Activated B cell treated with CpG ODN at 0.5 μM for 24 hours (primary cell): ENCODE data around the gene OR5D16. TPM values are rescaled to one million over a fixed set of nuclear protein-coding genes. Genes with fewer than 3 reads are reported as not detected.

Source experiments
- ATAC-seq: fragments of 200-7000 bp; cut with Tn5 transposase; one replicate; pipeline ENCODE4 v1.10.0; 2021; ENCODE audit warnings: low read depth, mild to moderate bottlenecking, moderate library complexity
- CTCF ChIA-PET: fragments of 350-600 bp; sonication (Branson Sonifier 250); formaldehyde crosslinking; loops from one replicate; lab custom pipeline; 2021; ENCODE audit warnings: antibody characterized with exemption; lab: Charles Lee
- POLR2A ChIA-PET: fragments of 350-600 bp; sonication (Branson Sonifier 250); formaldehyde crosslinking; loops from one replicate; lab custom pipeline; 2021; ENCODE audit warnings: antibody characterized with exemption; lab: Charles Lee
- DNase-seq: peaks from one replicate; pipeline ENCODE4 v3.0.0; 2022
- H3K27ac Mint-ChIP-seq: one replicate; pipeline ENCODE4 v1.8.0; 2020; ENCODE audit warnings: mixed read lengths
- H3K27me3 Mint-ChIP-seq: one replicate; pipeline ENCODE4 v1.8.0; 2021; ENCODE audit warnings: mixed read lengths
- H3K36me3 Mint-ChIP-seq: one replicate; pipeline ENCODE4 v1.8.0; 2021; ENCODE audit warnings: low read depth, mixed read lengths
- H3K4me1 Mint-ChIP-seq: one replicate; pipeline ENCODE4 v1.8.0; 2021; ENCODE audit warnings: mixed read lengths
- H3K4me3 Mint-ChIP-seq: one replicate; pipeline ENCODE4 v1.8.0; 2020; ENCODE audit warnings: mild to moderate bottlenecking, mixed read lengths
- H3K9me3 Mint-ChIP-seq: one replicate; pipeline ENCODE4 v1.8.0; 2020; ENCODE audit warnings: mixed read lengths
- intact Hi-C: fragments of 100-400 bp; cut with micrococcal nuclease; formaldehyde crosslinking; loops from one replicate; pipeline ENCODE4 v1.15.1; 2024
- total RNA-seq: library from RNA; stranded (reverse); gene quantifications from 2 replicates; pipeline ENCODE4 v1.2.3, GENCODE V29; 2022
- TF ChIP-seq, protein P1 (sequence below): fragments of 200-600 bp; IDR thresholded peaks from one replicate; pipeline ENCODE4 v1.8.0; 2022; ENCODE audit warnings: antibody characterized with exemption, mild to moderate bottlenecking

The OR5D16 gene
- not detected in 2 replicates for total RNA-seq

DNA sequence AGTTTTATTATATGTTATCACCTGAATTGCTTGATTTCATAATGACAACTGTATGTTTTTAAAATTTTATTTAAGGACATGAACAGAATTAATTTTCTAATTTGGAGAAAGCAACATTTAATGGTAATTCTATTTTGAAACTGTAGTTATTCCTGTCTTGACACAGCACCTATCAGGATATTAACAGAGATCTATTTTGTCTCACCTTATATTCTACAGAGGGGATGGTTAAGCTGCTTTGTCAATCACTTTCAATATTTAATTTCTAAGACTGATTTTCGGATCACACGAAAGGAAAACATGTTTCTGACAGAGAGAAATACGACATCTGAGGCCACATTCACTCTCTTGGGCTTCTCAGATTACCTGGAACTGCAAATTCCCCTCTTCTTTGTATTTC, at the start of gene OR5D16:
OR5D16 (plus strand) TSS at position 301 of the 400 bp plus-strand sequence; CDS start at position 301, 0 bp downstream.
- no peak for ATAC-seq
- CTCF ChIA-PET, result no interaction called here
- H3K4me1 Mint-ChIP-seq, result no peaks in the 10 kb centered on the region
- POLR2A ChIA-PET, result no interaction called here
- H3K36me3 Mint-ChIP-seq, result no peaks in the 10 kb centered on the region
- H3K27ac Mint-ChIP-seq, result no peak within 1 kb of the TSS
- DNase-seq, result no peak
- no peak within 1 kb of the TSS for H3K4me3 Mint-ChIP-seq
- intact Hi-C loops, result no loop called here
- H3K9me3 Mint-ChIP-seq, result peaks cover 15% of the 10 kb centered on the region
- no peaks in the 10 kb centered on the region for H3K27me3 Mint-ChIP-seq
- TF ChIP-seq, protein P1, sequence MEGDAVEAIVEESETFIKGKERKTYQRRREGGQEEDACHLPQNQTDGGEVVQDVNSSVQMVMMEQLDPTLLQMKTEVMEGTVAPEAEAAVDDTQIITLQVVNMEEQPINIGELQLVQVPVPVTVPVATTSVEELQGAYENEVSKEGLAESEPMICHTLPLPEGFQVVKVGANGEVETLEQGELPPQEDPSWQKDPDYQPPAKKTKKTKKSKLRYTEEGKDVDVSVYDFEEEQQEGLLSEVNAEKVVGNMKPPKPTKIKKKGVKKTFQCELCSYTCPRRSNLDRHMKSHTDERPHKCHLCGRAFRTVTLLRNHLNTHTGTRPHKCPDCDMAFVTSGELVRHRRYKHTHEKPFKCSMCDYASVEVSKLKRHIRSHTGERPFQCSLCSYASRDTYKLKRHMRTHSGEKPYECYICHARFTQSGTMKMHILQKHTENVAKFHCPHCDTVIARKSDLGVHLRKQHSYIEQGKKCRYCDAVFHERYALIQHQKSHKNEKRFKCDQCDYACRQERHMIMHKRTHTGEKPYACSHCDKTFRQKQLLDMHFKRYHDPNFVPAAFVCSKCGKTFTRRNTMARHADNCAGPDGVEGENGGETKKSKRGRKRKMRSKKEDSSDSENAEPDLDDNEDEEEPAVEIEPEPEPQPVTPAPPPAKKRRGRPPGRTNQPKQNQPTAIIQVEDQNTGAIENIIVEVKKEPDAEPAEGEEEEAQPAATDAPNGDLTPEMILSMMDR, result no peak

GRCh38 chr11:55791606-55792005, 46.9 kb upstream of the OR5D16 start:
- Mint-ChIP-seq H3K9me3 (peaks cover 10% of the 10 kb centered on the region), H3K4me3 (no peak overlapping the region), H3K27ac (no peak overlapping the region), H3K4me1 (no peaks in the 10 kb centered on the region), H3K36me3 (no peaks in the 10 kb centered on the region), H3K27me3 (no peaks in the 10 kb centered on the region)
- DNase-seq (no peak), ATAC-seq (no peak)
- intact Hi-C loops, result no loop called here
- CTCF ChIA-PET, result no interaction called here
- POLR2A ChIA-PET, result no interaction called here
- TF ChIP-seq, protein P1, result no peak

- no peak for ATAC-seq
- DNase-seq, result no peak
- Mint-ChIP-seq H3K4me1 (no peaks in the 10 kb centered on the region), H3K36me3 (no peaks in the 10 kb centered on the region), H3K27me3 (no peaks in the 10 kb centered on the region), H3K4me3 (no peak overlapping the region), H3K27ac (no peak overlapping the region), H3K9me3 (peaks cover 6% of the 10 kb centered on the region)
- POLR2A ChIA-PET, result no interaction called here
- CTCF ChIA-PET, result no interaction called here
- intact Hi-C loops, result no loop called here
- TF ChIP-seq, protein P1, result no peak
Measured at GRCh38 chr11:55793321-55793720, 45.2 kb upstream of the OR5D16 start.

DNA sequence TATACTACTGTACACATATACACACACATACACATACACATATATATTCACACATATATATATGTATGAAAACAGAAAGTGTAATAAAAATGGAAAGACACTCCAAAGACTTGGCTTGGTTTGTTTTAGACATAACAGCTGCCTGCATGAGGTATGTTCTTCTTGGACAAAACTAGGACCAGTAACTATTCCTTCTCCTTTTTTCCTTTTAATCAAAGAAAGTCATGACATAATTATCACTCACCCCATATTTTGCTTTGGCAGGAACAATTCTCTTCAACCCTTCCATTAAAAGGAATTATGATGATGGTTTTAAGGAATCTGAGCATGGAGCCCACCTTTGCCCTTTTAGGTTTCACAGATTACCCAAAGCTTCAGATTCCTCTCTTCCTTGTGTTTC, 43.3 kb upstream of the OR5D16 start, which contains the start of gene OR5D14:
OR5D14 (plus strand) TSS at position 301 of the 400 bp plus-strand sequence; CDS start at position 301, 0 bp downstream.
- ATAC-seq (no peak), DNase-seq (no peak)
- Mint-ChIP-seq H3K4me1 (no peaks in the 10 kb centered on the region), H3K9me3 (peaks cover 9% of the 10 kb centered on the region), H3K27me3 (no peaks in the 10 kb centered on the region), H3K27ac (no peak within 1 kb of the TSS), H3K4me3 (no peak within 1 kb of the TSS), H3K36me3 (no peaks in the 10 kb centered on the region)
- ChIA-PET CTCF (no interaction called here), POLR2A (no interaction called here)
- TF ChIP-seq, protein P1, result no peak
- intact Hi-C loops, result no loop called here

- POLR2A ChIA-PET, result no interaction called here
- ATAC-seq, result no peak
- Mint-ChIP-seq H3K4me1 (no peaks in the 10 kb centered on the region), H3K36me3 (no peaks in the 10 kb centered on the region), H3K9me3 (peaks cover 26% of the 10 kb centered on the region), H3K27me3 (no peaks in the 10 kb centered on the region), H3K27ac (no peak overlapping the region), H3K4me3 (no peak overlapping the region)
- TF ChIP-seq, protein P1, result no peak
- CTCF ChIA-PET, result no interaction called here
- DNase-seq, result no peak
- intact Hi-C loops, result no loop called here
Measured at GRCh38 chr11:55806248-55806647, 32.3 kb upstream of the OR5D16 start.
